Subcutaneous preadipocyte (primary cell): ENCODE data around the gene TRAPPC11. TPM values are rescaled to one million over a fixed set of nuclear protein-coding genes. Genes with fewer than 3 reads are reported as not detected.

Source experiments
- small RNA-seq: library from RNA; depleted of rRNA; stranded (forward); fragments of <200 nt; gene quantifications from one replicate; pipeline ENCODE3, GENCODE V24; 2012
- total RNA-seq: library from RNA; depleted of rRNA; stranded (reverse); fragments of >200 nt; gene quantifications from 2 replicates; pipeline ENCODE4 v1.2.3, GENCODE V29; 2012

Gene TRAPPC11
- total RNA-seq = 44.8 and 51.8 TPM in 2 replicates

DNA sequence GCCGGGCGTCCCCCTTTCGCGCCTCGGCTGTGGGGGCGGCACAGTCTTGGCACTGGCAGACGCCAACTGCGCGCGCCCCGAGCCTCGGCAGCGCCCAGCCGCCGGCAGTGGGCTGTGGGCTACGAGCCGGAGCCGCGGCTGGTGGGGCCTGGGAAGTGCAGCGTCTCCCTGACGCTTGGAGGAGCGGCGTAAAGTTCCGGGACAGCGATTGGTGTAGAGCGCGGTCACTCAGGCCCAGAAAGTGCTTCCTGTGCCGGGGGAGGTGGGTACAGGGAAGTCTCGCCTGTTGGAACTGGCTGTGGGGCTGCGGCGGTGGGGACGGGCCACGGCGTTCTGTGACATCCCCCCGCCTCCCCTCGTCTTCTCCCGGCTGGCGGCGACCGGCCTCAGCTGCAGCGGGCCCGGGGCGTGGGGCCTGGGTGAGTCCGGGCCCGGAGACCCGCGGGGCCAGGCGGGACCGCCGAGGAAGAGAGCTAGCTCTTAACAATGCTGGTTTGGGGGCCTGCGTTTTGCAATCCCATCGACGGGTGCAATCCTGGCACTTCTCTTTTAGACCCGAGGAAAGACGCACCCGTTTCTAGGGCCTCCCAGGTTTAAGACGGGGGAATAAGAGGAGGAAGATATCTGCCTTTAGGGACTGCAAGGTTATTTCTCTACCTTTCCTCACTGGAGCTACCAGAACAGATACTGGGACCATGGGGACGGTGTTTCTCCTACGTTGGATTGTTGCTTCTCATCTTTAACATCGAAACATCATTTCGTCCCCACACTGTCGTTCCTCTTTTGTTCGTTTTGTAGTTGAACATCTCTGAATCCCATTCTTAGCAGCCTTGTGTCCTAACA is at the start of gene TRAPPC11, which contains the start of gene RWDD4:
Gene TRAPPC11 (plus strand): TSS at position 265 of the 843 bp plus-strand sequence. CDS start 4,575 bp downstream, outside the sequence.
Gene RWDD4 (minus strand): TSS at position 157 of the 843 bp plus-strand sequence. CDS start 233 bp downstream, outside the sequence.

Small RNA genes lying within 50 kb of the gene (small RNA-seq; reads per million reads assigned to genes)
- gene RNU6-1053P (not detected), gene RNU6-335P (not detected), gene RNU6-479P (not detected)

Other genes with a start within 250 kb of the TRAPPC11 start
- gene CDKN2AIP, start 214.7 kb upstream of the TRAPPC11 start, total RNA-seq = 8.8 and 12.1 TPM in 2 replicates
- gene ING2, start 154.2 kb upstream of the TRAPPC11 start, total RNA-seq = 5.5 and 6.5 TPM in 2 replicates
- 20.6 and 24.0 TPM in 2 replicates for gene RWDD4, start 108 bp upstream of the TRAPPC11 start, total RNA-seq
- gene STOX2, start 246.0 kb downstream of the TRAPPC11 start, total RNA-seq = under 0.01 and 0.39 TPM in 2 replicates